Measurements from ENCODE around the gene SPSB3.

The SPSB3 gene

GRCh38 chr16:1772908-1773702, 9.3 kb downstream of the SPSB3 start, which contains the start of gene MRPS34:
Gene MRPS34, minus strand, starts transcription at chr16:1773134. Its CDS starts 15 bp downstream, at chr16:1773119.
- peaks cover 0 to 14% of the 10 kb centered on the region in 2 donors for H3K36me3 ChIP-seq (ENCODE audit: control insufficient read depth in 2 of 2, insufficient read depth in 2 of 2, low read length in 2 of 2)
- H3K27me3 ChIP-seq (ENCODE audit: control insufficient read depth in 1 of 2, insufficient read depth in 2 of 2, low read length in 2 of 2) = no peaks in the 10 kb centered on the region
- peak within 1 kb of the TSS; percentile 63 to 90 for H3K4me3 ChIP-seq (ENCODE audit: low read length in 2 of 2)
- peaks cover 45% of the 10 kb centered on the region for H3K4me1 ChIP-seq (ENCODE audit: control insufficient read depth, insufficient read depth, low read length)
- no peaks in the 10 kb centered on the region for H3K9me3 ChIP-seq (ENCODE audit: control insufficient read depth in 2 of 2, low read length in 2 of 2)
- peak within 1 kb of the TSS; percentile 73 for H3K27ac ChIP-seq (ENCODE audit: low read length)
- H3K9ac ChIP-seq (ENCODE audit: low read length in 2 of 2) = peak within 1 kb of the TSS; percentile 74 to 78

DNA sequence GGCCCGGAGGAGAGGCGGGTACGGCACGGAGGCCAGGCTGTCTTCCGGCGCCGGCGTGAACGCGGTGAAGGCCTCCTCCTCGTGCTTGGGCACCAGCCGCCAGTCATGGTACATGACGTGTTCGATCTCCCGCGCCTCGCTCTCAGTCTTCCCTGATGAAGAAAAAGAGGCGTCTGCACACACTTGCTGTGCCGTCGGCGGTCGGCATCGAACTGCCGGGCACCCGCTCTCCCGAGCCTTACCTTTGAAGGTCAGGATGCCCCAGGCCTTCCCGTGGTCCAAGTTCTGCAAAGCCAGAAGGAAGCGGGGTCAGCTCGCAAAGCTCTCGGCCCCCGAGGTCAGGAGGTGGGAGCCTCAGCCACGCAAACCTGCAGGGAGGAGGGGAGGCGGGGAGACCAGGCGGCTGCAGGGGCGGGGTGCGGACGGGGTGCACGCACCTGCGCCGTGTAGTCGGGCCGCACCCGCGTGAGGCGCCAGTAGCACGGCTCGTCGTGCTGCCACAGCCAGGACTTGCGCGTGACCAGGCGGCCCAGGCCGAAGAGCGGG, 9.9 kb downstream of the SPSB3 start, which contains the start of gene EME2:
Gene EME2, plus strand, starts transcription at position 449 of the 546 bp plus-strand sequence. CDS start 418 bp downstream, outside the sequence.
- peak within 1 kb of the TSS; percentile 74 to 78 for H3K9ac ChIP-seq (ENCODE audit: low read length in 2 of 2)
- peak within 1 kb of the TSS; percentile 63 to 90 for H3K4me3 ChIP-seq (ENCODE audit: low read length in 2 of 2)
- H3K9me3 ChIP-seq (ENCODE audit: control insufficient read depth in 2 of 2, low read length in 2 of 2) = no peaks in the 10 kb centered on the region
- H3K36me3 ChIP-seq (ENCODE audit: control insufficient read depth in 2 of 2, insufficient read depth in 2 of 2, low read length in 2 of 2) = peaks cover 3 to 12% of the 10 kb centered on the region in 2 donors
- H3K4me1 ChIP-seq (ENCODE audit: control insufficient read depth, insufficient read depth, low read length) = peaks cover 45% of the 10 kb centered on the region
- H3K27ac ChIP-seq (ENCODE audit: low read length) = peak within 1 kb of the TSS; percentile 73
- no peaks in the 10 kb centered on the region for H3K27me3 ChIP-seq (ENCODE audit: control insufficient read depth in 1 of 2, insufficient read depth in 2 of 2, low read length in 2 of 2)

DNA sequence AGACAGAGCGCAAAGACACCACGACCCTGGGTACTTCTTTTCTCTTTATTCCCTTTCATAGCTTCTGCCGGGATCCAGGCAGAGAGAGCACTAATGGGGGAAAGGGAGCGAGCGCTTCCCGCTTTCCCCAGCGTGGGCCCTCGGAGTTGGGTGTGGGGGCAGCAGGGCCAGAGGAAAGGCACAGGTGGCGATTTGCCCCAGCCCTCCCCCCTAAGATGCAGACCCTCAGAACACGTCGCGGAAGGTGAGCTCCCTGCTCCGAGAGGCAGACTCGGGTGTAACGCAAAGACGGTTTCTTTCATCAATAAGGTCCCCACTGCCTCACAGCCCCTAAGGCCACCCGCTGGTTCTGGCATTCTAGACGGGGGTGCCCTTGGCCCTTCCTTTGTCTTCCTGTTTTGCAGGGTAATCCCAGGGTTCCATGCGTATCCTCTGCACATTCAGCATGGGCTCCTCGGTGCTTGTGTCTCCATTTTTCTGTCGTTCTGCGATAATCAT, 10.5 kb downstream of the SPSB3 start:
- peak overlapping the region; percentile 63 to 90 for H3K4me3 ChIP-seq (ENCODE audit: low read length in 2 of 2)
- H3K9ac ChIP-seq (ENCODE audit: low read length in 2 of 2) = peak overlapping the region; percentile 29 to 78
- peaks cover 4 to 12% of the 10 kb centered on the region in 2 donors for H3K36me3 ChIP-seq (ENCODE audit: control insufficient read depth in 2 of 2, insufficient read depth in 2 of 2, low read length in 2 of 2)
- H3K27me3 ChIP-seq (ENCODE audit: control insufficient read depth in 1 of 2, insufficient read depth in 2 of 2, low read length in 2 of 2) = no peaks in the 10 kb centered on the region
- H3K4me1 ChIP-seq (ENCODE audit: control insufficient read depth, insufficient read depth, low read length) = peaks cover 45% of the 10 kb centered on the region
- H3K9me3 ChIP-seq (ENCODE audit: control insufficient read depth in 2 of 2, low read length in 2 of 2) = no peaks in the 10 kb centered on the region
- H3K27ac ChIP-seq (ENCODE audit: low read length) = peak overlapping the region; percentile 73

GRCh38 chr16:1771188-1771863, 11.0 kb downstream of the SPSB3 start, which contains the start of gene NME3:
Gene NME3, minus strand, starts transcription at chr16:1771543. Its CDS starts 9 bp downstream, at chr16:1771534.
- Histone ChIP-seq H3K27me3 (ENCODE audit: control insufficient read depth in 1 of 2, insufficient read depth in 2 of 2, low read length in 2 of 2) (no peaks in the 10 kb centered on the region), H3K4me3 (ENCODE audit: low read length in 2 of 2) (peak within 1 kb of the TSS; percentile 63 to 90), H3K9me3 (ENCODE audit: control insufficient read depth in 2 of 2, low read length in 2 of 2) (no peaks in the 10 kb centered on the region), H3K4me1 (ENCODE audit: control insufficient read depth, insufficient read depth, low read length) (peaks cover 45% of the 10 kb centered on the region), H3K9ac (ENCODE audit: low read length in 2 of 2) (peak within 1 kb of the TSS; percentile 51 to 78), H3K27ac (ENCODE audit: low read length) (peak within 1 kb of the TSS; percentile 73), H3K36me3 (ENCODE audit: control insufficient read depth in 2 of 2, insufficient read depth in 2 of 2, low read length in 2 of 2) (peaks cover 4 to 12% of the 10 kb centered on the region in 2 donors)

DNA sequence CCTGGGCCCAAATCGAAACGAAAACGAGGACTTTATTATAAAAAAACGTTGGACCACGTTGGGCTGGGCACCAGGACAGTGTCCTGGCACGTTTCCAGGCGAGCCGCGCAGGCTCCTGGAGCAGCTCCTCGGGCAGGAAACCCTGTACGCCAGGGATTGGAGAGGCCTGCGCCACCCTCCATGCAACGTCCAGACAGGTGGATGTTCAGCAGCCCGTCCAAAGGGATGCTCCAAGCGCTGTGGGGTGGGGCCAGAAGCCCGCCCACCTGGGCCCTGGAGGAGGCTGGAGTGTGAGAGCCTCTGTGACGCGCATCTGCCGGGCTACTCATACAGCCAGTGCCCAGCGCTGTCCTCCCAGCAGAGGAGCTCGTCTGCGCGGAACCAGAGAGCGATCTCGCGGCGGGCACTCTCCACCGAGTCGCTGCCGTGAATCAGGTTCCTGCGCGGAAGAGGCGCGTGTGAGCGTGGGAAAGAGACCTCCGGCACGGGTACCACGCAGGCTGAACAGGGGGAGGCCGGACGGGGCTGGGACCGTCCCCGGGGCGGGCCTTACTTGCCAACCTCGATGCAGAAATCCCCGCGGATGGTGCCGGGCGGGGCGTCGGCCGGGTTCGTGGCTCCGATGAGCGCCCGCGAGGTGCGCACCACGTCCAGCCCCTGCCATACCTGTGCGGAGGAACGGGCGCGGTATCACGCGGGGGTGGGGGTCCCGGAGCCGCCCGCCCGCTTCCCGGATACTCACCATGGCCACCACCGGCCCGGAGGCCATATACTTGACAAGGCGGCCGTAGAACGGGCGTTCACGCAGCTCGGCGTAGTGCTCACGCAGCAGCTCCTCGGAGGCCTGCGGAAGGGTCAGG, 11.8 kb downstream of the SPSB3 start:
- H3K4me1 ChIP-seq (ENCODE audit: control insufficient read depth, insufficient read depth, low read length) = peaks cover 45% of the 10 kb centered on the region
- H3K4me3 ChIP-seq (ENCODE audit: low read length in 2 of 2) = peak overlapping the region; percentile 63 to 90
- no peaks in the 10 kb centered on the region for H3K9me3 ChIP-seq (ENCODE audit: control insufficient read depth in 2 of 2, low read length in 2 of 2)
- peak overlapping the region; percentile 73 for H3K27ac ChIP-seq (ENCODE audit: low read length)
- H3K27me3 ChIP-seq (ENCODE audit: control insufficient read depth in 1 of 2, insufficient read depth in 2 of 2, low read length in 2 of 2) = no peaks in the 10 kb centered on the region
- peaks cover 4 to 16% of the 10 kb centered on the region in 2 donors for H3K36me3 ChIP-seq (ENCODE audit: control insufficient read depth in 2 of 2, insufficient read depth in 2 of 2, low read length in 2 of 2)
- peak overlapping the region; percentile 51 to 57 for H3K9ac ChIP-seq (ENCODE audit: low read length in 2 of 2)

DNA sequence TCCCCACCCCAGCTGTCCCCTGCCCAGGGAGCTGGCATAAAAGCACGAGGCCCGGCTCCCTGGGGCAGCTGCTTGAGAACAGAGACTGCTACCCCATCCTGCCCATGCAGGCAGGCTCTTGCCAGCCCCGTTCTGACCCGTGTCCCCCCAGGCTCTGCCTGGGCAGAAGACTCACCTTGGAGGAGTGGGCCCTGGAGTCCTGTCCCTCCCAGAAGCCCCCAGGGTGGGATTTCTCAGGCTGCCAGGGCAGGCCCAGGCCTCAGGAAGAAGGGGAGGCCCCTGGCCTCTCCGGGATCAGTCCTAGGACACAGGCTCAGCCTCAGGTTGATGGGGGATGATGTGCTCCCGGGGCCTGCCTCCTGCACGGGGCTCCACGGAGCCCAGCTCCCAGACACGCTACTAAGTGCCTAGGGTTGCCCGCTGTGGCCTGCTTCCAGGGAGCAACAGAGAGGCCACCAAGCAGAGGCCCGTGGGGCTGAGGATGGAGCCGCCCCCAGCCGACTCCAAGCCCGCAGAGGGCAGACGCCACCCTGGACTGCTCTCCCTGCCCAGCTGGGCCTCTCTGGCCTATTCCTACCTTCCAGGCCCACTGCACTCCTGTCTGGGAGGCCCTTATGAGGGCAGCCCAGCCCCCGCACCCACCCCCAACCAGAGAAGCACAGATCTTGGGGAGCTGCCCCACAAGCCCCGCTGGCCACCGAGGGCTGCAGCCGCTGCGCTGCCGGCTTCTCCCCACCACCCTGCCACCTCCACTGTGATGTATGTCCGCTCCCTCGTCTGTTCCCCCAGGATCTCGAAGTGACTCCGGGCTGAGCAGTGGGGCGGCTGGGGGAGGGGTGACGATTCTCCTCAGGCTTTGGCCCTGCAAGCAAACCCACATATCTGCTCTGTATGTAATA, 12.7 kb downstream of the SPSB3 start:
- Histone ChIP-seq H3K9ac (ENCODE audit: low read length in 2 of 2) (no peak overlapping the region), H3K27me3 (ENCODE audit: control insufficient read depth in 1 of 2, insufficient read depth in 2 of 2, low read length in 2 of 2) (no peaks in the 10 kb centered on the region), H3K36me3 (ENCODE audit: control insufficient read depth in 2 of 2, insufficient read depth in 2 of 2, low read length in 2 of 2) (peaks cover 9 to 23% of the 10 kb centered on the region in 2 donors), H3K4me1 (ENCODE audit: control insufficient read depth, insufficient read depth, low read length) (peaks cover 39% of the 10 kb centered on the region), H3K9me3 (ENCODE audit: control insufficient read depth in 2 of 2, low read length in 2 of 2) (no peaks in the 10 kb centered on the region), H3K4me3 (ENCODE audit: low read length in 2 of 2) (peak overlapping the region; percentile 63 to 90), H3K27ac (ENCODE audit: low read length) (peak overlapping the region; percentile 73)

DNA sequence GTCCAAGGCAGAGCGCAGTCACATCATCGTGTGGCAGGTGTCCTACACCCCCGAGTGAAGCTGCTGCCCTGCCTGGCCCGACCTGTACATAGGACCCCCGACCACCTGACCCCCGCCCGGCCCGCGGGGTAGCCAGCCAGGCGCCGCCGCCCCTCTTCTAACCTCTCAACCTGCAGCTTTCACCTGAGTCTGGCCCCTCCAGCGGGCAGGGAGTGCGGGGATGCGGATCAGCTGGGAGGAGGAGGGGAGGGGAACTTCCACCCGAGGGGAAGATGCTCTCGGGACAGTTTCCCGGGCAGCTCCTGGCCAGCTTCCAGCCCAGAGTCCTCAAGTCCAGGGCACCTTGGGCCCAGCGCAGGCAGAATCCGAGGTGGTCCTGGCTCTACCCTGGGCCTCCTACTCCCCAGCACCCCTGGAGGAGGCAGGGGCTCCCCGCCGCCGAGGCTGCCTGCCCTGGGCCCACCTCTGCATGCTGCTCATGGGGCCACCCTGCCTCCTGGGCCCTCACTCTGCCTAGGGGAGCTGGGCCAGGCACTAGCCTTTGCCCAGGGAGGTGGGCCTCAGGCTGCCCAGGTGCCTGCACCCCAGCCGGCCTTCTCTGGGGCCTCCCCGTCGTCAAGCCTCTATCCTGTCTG, 13.5 kb downstream of the SPSB3 start:
- H3K27ac ChIP-seq (ENCODE audit: low read length) = no peak overlapping the region
- H3K9ac ChIP-seq (ENCODE audit: low read length in 2 of 2) = no peak overlapping the region
- peaks cover 32% of the 10 kb centered on the region for H3K4me1 ChIP-seq (ENCODE audit: control insufficient read depth, insufficient read depth, low read length)
- H3K4me3 ChIP-seq (ENCODE audit: low read length in 2 of 2) = no peak overlapping the region
- H3K36me3 ChIP-seq (ENCODE audit: control insufficient read depth in 2 of 2, insufficient read depth in 2 of 2, low read length in 2 of 2) = peaks cover 9 to 25% of the 10 kb centered on the region in 2 donors
- H3K27me3 ChIP-seq (ENCODE audit: control insufficient read depth in 1 of 2, insufficient read depth in 2 of 2, low read length in 2 of 2) = no peaks in the 10 kb centered on the region
- no peaks in the 10 kb centered on the region for H3K9me3 ChIP-seq (ENCODE audit: control insufficient read depth in 2 of 2, low read length in 2 of 2)

DNA sequence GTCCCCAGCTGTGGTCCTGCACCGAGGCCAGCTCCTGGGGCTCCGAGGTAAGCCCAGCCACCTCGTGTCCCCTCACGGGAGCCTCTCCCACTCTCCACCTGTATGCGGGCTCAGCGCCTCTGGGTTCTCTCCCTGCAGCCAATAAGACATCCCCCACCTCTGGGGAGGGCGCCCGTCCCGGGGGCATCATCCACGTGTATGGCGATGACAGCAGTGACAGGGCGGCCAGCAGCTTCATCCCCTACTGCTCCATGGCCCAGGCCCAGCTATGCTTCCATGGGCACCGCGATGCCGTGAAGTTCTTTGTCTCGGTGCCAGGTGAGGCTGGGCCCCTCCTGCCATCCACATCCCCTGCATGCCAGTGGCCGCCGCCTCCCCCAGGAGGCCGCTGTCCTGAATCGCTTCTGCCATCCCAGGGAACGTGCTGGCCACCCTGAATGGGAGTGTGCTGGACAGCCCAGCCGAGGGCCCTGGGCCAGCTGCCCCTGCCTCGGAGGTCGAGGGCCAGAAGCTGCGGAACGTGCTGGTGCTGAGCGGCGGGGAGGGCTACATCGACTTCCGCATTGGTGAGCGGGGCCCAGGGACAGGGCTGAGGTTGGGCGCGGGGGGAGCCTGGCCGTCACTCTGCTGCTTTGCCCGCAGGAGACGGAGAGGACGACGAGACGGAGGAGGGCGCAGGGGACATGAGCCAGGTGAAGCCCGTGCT, 14.2 kb downstream of the SPSB3 start:
- H3K4me3 ChIP-seq (ENCODE audit: low read length in 2 of 2) = no peak overlapping the region
- peaks cover 9 to 25% of the 10 kb centered on the region in 2 donors for H3K36me3 ChIP-seq (ENCODE audit: control insufficient read depth in 2 of 2, insufficient read depth in 2 of 2, low read length in 2 of 2)
- no peaks in the 10 kb centered on the region for H3K9me3 ChIP-seq (ENCODE audit: control insufficient read depth in 2 of 2, low read length in 2 of 2)
- no peak overlapping the region for H3K9ac ChIP-seq (ENCODE audit: low read length in 2 of 2)
- H3K27me3 ChIP-seq (ENCODE audit: control insufficient read depth in 1 of 2, insufficient read depth in 2 of 2, low read length in 2 of 2) = no peaks in the 10 kb centered on the region
- peaks cover 27% of the 10 kb centered on the region for H3K4me1 ChIP-seq (ENCODE audit: control insufficient read depth, insufficient read depth, low read length)
- H3K27ac ChIP-seq (ENCODE audit: low read length) = no peak overlapping the region

Measured in stomach smooth muscle (tissue), 2 donors.